Measurements from ENCODE around the gene SUGCT. TPM values are rescaled to one million over a fixed set of nuclear protein-coding genes. Genes with fewer than 3 reads are reported as not detected.

The SUGCT gene
- polyA plus RNA-seq, 1 donor, result 2.2 TPM

GRCh38 chr7:40520986-40521738 is 386.4 kb downstream of the SUGCT start:
- DNase-seq (ENCODE audit: low read depth), result no peak

GRCh38 chr7:40525764-40526163 is 391.0 kb downstream of the SUGCT start:
- no peak for DNase-seq (ENCODE audit: low read depth)

- DNase-seq (ENCODE audit: low read depth), result no peak
Measured at GRCh38 chr7:40526951-40527715, 392.3 kb downstream of the SUGCT start.

- no peak for DNase-seq (ENCODE audit: low read depth)
Measured at GRCh38 chr7:40527723-40528122, 392.9 kb downstream of the SUGCT start.

GRCh38 chr7:40530292-40530691 is 395.5 kb downstream of the SUGCT start:
- DNase-seq (ENCODE audit: low read depth), result no peak

- DNase-seq (ENCODE audit: low read depth), result no peak
Measured at GRCh38 chr7:40531956-40532355, 397.2 kb downstream of the SUGCT start.

GRCh38 chr7:40535678-40536077 is 400.9 kb downstream of the SUGCT start:
- no peak for DNase-seq (ENCODE audit: low read depth)

- no peak for DNase-seq (ENCODE audit: low read depth)
Measured at GRCh38 chr7:40536421-40536820, 401.6 kb downstream of the SUGCT start.

- no peak for DNase-seq (ENCODE audit: low read depth)
Measured at GRCh38 chr7:40538281-40538680, 403.5 kb downstream of the SUGCT start.

- DNase-seq (ENCODE audit: low read depth), result no peak
Measured at GRCh38 chr7:40541336-40541735, 406.5 kb downstream of the SUGCT start.

- DNase-seq (ENCODE audit: low read depth), result no peak
Measured at GRCh38 chr7:40542982-40543741, 408.4 kb downstream of the SUGCT start.

- DNase-seq (ENCODE audit: low read depth), result no peak
Measured at GRCh38 chr7:40544221-40544723, 409.5 kb downstream of the SUGCT start.

- DNase-seq (ENCODE audit: low read depth), result no peak
Measured at GRCh38 chr7:40544871-40545303, 410.1 kb downstream of the SUGCT start.

- DNase-seq (ENCODE audit: low read depth), result no peak
Measured at GRCh38 chr7:40545739-40546138, 410.9 kb downstream of the SUGCT start.

GRCh38 chr7:40546616-40547501 is 412.1 kb downstream of the SUGCT start:
- DNase-seq (ENCODE audit: low read depth), result no peak

- no peak for DNase-seq (ENCODE audit: low read depth)
Measured at GRCh38 chr7:40549372-40550039, 414.7 kb downstream of the SUGCT start.

- DNase-seq (ENCODE audit: low read depth), result no peak
Measured at GRCh38 chr7:40551685-40552576, 417.1 kb downstream of the SUGCT start.

- DNase-seq (ENCODE audit: low read depth), result no peak
Measured at GRCh38 chr7:40560672-40561071, 425.9 kb downstream of the SUGCT start.

- DNase-seq (ENCODE audit: low read depth), result no peak
Measured at GRCh38 chr7:40566879-40567278, 432.1 kb downstream of the SUGCT start.

GRCh38 chr7:40569326-40569725 is 434.5 kb downstream of the SUGCT start:
- DNase-seq (ENCODE audit: low read depth), result no peak

All from forelimb muscle (tissue), 1 donor.